ENCODE data around the gene SMPD2.

SMPD2 gene

DNA sequence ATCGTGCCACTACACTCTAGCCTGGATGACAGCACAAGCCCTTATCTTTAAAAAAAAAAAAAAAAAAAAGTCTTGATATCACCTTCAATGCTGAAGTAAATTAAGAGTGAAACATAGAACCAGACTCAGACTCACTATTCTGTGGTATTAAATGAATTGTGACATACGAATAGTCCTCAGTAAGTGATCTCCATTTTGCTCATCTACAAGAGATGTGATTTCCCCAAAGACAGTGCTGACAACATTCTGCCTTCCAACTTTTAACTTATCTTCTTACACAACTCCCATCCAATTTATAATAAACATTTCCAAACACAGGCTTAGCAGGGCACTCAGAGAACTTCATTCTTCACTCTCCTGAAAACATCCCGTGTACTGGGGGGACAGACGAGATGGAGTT, 34.5 kb downstream of the SMPD2 start:
- Histone ChIP-seq H3K4me3 (ENCODE audit: low read length) (no peak overlapping the region), H3K9me3 (ENCODE audit: low read length) (no peaks in the 10 kb centered on the region), H3K4me1 (ENCODE audit: insufficient read depth, low read length) (peaks cover 4% of the 10 kb centered on the region), H2AFZ (ENCODE audit: low read depth, low read length) (no peak overlapping the region), H3K36me3 (ENCODE audit: insufficient read depth, low read length) (peaks cover 68% of the 10 kb centered on the region), H3K27me3 (ENCODE audit: insufficient read depth, low read length) (no peaks in the 10 kb centered on the region)

DNA sequence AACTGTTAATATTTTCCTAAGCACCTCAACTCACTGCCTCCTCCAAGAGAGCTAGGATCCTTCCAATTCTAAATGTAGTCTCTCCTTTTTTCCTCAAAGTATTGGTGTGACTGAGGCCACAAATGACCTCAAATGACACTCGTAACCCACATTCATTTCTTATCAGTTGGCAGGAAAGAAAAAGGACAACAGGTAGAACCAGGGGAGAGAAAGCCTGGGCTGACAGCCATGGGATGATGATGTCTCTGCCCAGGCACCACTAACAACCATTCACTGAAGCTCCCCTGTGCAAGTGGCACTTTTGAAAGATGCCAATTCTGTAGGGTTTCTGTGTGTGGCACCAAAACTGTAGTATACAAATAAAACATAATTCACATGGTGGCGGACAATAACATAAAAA, 35.1 kb downstream of the SMPD2 start:
- H3K36me3 ChIP-seq (ENCODE audit: insufficient read depth, low read length) = peaks cover 70% of the 10 kb centered on the region
- no peaks in the 10 kb centered on the region for H3K27me3 ChIP-seq (ENCODE audit: insufficient read depth, low read length)

DNA sequence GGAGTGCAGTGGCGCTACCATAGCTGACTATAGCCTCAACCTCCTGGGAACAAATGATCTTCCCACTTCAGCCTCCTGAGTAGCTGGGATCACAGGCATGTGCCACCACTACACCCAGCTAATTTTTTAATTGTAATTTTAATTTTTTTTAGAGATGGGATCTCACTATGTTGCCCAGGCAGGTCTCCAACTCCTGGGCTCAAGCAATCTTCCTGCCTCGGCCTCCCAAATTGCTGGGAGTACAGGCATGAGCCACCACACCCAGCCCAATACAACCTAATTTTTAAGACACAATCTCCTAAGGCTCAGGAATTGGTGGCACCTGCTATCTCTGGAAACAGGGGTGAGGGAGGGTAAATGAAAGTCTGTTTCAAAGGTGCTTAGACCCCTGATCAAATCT, 36.7 kb downstream of the SMPD2 start:
- H3K27me3 ChIP-seq (ENCODE audit: insufficient read depth, low read length) = no peaks in the 10 kb centered on the region
- H3K9me3 ChIP-seq (ENCODE audit: low read length) = no peaks in the 10 kb centered on the region
- peaks cover 67% of the 10 kb centered on the region for H3K36me3 ChIP-seq (ENCODE audit: insufficient read depth, low read length)
- no peak overlapping the region for H3K4me3 ChIP-seq (ENCODE audit: low read length)
- H2AFZ ChIP-seq (ENCODE audit: low read depth, low read length) = no peak overlapping the region
- peaks cover 10% of the 10 kb centered on the region for H3K4me1 ChIP-seq (ENCODE audit: insufficient read depth, low read length)

More for the DNA sequence above, 35.1 kb downstream of the SMPD2 start:
- Histone ChIP-seq H3K4me1 (ENCODE audit: insufficient read depth, low read length) (peaks cover 4% of the 10 kb centered on the region), H3K9me3 (ENCODE audit: low read length) (no peaks in the 10 kb centered on the region), H3K4me3 (ENCODE audit: low read length) (no peak overlapping the region), H2AFZ (ENCODE audit: low read depth, low read length) (no peak overlapping the region)

DNA sequence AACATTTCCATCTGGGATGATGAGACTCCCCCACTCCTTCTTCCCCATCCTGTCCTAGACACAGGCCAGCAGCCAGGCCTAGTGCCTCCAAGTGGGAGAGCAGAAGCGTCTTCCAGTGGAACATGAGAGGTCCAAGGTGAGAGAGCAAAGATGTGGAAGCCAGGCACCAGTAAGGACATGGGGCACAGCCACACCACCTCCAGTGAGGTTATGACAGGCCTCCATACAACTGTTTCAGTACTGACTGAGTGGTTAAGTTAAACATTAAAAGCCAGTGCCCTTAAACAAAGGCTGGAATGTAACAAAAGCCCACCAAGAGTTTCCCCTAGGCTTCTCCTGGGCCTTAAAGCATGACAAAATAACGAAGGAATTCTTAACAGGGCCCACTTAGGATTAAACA, 37.2 kb downstream of the SMPD2 start:
- no peaks in the 10 kb centered on the region for H3K27me3 ChIP-seq (ENCODE audit: insufficient read depth, low read length)
- peaks cover 62% of the 10 kb centered on the region for H3K36me3 ChIP-seq (ENCODE audit: insufficient read depth, low read length)
- H3K9me3 ChIP-seq (ENCODE audit: low read length) = no peaks in the 10 kb centered on the region
- H3K4me3 ChIP-seq (ENCODE audit: low read length) = no peak overlapping the region
- no peak overlapping the region for H2AFZ ChIP-seq (ENCODE audit: low read depth, low read length)
- peaks cover 10% of the 10 kb centered on the region for H3K4me1 ChIP-seq (ENCODE audit: insufficient read depth, low read length)

DNA sequence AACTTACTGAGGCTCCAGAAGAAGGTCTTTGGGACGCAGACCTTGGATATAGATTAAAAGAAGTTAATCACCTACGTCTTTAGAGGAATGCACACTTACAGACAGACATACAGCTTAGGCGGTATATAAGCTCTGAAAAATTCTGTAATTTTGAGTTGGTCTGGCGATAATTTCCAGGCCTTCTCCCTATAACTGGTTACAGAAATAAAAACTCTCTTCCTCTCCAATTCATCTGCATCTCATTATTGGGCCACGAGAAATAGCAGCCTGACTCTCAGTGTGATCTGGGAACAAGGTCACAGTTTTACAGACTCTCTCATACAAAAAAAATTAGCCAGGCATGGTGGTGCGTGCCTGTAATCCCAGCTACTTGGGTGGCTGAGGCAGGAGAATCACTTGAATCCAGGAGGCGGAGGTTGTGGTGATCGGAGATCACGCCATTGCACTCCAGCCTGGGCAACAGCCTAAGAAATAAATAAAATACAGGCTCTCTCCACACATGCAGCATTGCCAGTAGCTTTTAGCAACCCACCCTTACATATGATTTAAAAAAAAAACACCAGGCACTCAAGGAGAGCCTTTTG, 37.8 kb downstream of the SMPD2 start:
- H3K27me3 ChIP-seq (ENCODE audit: insufficient read depth, low read length) = no peaks in the 10 kb centered on the region
- no peak overlapping the region for H2AFZ ChIP-seq (ENCODE audit: low read depth, low read length)
- no peak overlapping the region for H3K4me3 ChIP-seq (ENCODE audit: low read length)
- peaks cover 10% of the 10 kb centered on the region for H3K4me1 ChIP-seq (ENCODE audit: insufficient read depth, low read length)
- peaks cover 56% of the 10 kb centered on the region for H3K36me3 ChIP-seq (ENCODE audit: insufficient read depth, low read length)
- no peaks in the 10 kb centered on the region for H3K9me3 ChIP-seq (ENCODE audit: low read length)

DNA sequence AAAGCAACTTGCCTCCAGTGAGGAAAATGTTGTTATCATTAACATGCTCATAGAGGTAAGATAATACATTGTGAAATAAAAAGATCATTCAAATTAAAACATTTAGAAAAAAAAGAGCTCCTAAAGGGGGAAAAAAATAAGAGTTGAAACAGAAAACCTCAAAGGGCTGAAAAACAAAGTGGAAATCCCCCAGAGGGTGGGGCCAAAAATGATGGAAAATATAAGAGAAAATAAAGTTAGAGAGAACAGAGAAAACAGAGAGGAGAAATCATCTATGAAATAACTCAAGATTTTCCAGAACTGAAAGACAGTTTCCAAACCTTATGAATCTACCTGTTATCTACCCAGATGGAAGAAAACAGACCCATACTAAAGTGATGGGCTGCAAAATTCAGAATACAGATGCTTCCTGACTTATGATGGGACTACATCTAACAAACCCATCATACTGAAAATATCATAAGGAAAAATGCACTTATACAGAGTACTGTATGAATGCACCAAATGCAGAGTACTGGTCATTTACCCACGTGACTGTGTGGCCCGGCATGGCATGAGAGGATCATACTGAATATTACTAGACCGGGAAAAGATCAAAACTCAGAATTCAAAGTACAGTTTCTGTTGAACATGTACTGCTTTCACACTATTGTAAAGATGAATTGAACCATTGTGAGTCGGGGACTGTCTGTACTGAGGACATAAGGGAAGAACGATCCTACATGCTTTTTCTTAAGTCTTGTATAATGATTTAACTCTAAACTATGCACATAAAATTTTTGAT, 38.5 kb downstream of the SMPD2 start:
- Histone ChIP-seq H3K4me3 (ENCODE audit: low read length) (no peak overlapping the region), H3K9me3 (ENCODE audit: low read length) (no peaks in the 10 kb centered on the region), H3K4me1 (ENCODE audit: insufficient read depth, low read length) (peaks cover 10% of the 10 kb centered on the region), H3K27me3 (ENCODE audit: insufficient read depth, low read length) (no peaks in the 10 kb centered on the region), H3K36me3 (ENCODE audit: insufficient read depth, low read length) (peaks cover 52% of the 10 kb centered on the region), H2AFZ (ENCODE audit: low read depth, low read length) (no peak overlapping the region)

DNA sequence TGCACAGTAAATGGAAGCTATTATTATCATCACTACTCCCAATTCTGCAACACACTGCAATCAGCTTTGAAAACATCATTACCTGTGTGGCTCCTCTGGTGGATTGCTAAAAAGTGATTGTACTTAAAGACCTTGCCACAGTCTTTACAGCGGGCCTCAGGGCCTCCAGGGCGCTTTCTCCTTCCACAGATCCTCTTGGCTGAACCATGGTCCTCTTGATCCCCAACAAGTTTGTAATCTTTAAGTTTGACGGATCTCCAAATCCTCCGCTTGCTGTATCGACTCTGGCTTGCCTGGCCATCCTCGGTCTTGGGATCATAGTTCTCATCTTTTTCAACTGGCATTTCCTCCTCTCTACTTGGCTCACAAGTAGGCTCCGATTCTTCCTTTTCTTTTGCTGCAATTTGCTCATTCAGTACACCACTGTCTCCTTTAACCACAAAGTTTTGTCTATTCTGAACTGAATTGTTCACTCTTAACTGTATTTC, 40.5 kb downstream of the SMPD2 start:
- Histone ChIP-seq H3K36me3 (ENCODE audit: insufficient read depth, low read length) (peaks cover 35% of the 10 kb centered on the region), H3K27me3 (ENCODE audit: insufficient read depth, low read length) (peaks cover 4% of the 10 kb centered on the region), H3K9me3 (ENCODE audit: low read length) (no peaks in the 10 kb centered on the region), H3K4me1 (ENCODE audit: insufficient read depth, low read length) (peaks cover 10% of the 10 kb centered on the region), H3K4me3 (ENCODE audit: low read length) (no peak overlapping the region), H2AFZ (ENCODE audit: low read depth, low read length) (no peak overlapping the region)

DNA sequence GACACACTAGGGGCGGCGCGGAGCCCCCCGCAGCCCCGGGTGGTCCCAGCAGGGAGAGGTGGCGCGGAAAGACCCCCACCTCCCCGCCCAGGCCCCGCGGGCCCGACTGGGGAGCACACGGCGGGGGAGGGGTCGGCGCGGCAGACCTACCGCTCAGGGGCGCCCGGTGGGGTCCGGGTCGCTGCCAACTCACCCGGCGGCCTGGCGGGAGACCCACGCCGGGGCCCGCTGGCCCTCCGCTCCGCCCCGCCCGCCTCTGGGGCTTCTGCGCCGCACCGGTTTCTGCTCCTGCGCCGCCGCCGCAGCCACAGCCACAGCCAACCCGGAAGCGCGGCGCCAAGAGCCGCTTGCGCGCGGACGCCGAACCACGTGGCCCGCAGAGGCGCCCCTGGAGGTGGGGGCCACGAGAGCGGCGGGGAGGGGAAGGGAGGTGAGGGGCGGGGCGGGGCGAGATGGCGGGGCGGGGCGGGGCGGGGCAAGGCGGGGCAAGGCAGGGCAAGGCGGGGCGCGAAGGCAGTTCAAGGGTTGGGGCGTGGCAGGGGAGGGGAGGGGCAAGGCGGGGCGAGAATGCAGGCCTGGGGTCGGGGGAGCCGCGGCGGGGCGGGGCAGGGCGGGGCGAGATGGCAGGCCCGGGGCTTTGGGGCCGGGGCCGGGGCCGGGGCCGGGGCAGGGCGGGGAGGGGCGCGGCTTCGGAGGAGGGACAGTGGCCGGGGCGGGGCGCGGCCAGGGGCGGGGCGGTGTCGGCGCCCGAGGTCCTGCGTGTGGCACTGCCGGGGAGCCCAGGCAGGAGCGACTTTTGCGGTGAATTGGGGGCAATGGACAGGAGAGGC, 42.6 kb downstream of the SMPD2 start, which contains the start of gene ZBTB24:
TSS of gene ZBTB24 (minus strand) at position 315 of the 830 bp plus-strand sequence. CDS start 1,193 bp downstream, outside the sequence.
- Histone ChIP-seq H3K4me3 (ENCODE audit: low read length) (peak within 1 kb of the TSS; percentile 80), H2AFZ (ENCODE audit: low read depth, low read length) (peak within 1 kb of the TSS; percentile 99), H3K4me1 (ENCODE audit: insufficient read depth, low read length) (peaks cover 6% of the 10 kb centered on the region), H3K27me3 (ENCODE audit: insufficient read depth, low read length) (peaks cover 4% of the 10 kb centered on the region), H3K36me3 (ENCODE audit: insufficient read depth, low read length) (peaks cover 24% of the 10 kb centered on the region), H3K9me3 (ENCODE audit: low read length) (no peaks in the 10 kb centered on the region)

DNA sequence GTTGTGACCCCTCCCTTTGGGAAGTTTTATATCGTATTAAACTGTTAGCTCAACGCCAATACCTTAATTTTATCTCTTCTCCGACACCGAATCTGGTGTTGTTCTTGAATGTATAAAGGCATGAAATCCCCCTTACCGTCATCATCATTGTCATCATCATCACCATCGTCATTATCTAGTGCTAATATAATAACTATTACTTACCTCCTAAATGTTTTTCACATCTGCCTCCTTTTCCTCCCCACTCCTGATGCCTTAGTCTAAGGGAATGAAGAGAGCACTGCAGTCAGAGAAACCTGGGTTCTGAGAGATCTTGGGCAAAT, 43.2 kb downstream of the SMPD2 start:
- Histone ChIP-seq H3K27me3 (ENCODE audit: insufficient read depth, low read length) (peaks cover 4% of the 10 kb centered on the region), H3K36me3 (ENCODE audit: insufficient read depth, low read length) (peaks cover 24% of the 10 kb centered on the region), H2AFZ (ENCODE audit: low read depth, low read length) (peak overlapping the region; percentile 60)

DNA sequence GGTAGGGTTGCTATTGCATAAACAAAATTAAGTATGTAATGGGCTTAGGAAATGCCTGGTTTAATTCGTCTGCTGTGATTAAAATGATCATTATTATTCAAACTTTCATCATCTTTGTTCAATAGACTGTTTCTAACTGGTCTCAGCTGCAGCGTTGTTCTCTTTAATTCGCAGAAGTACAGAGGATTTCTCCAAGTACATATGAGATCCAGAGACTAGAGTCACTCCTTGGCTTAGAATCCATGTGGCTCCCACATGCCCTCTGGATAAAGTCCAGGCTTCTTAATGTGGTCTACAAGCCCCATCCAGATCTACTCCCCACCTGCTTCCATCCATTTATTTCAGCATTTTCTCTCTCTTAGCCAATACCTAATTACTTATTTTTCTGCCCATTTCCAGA, 43.6 kb downstream of the SMPD2 start:
- Histone ChIP-seq H2AFZ (ENCODE audit: low read depth, low read length) (no peak overlapping the region), H3K9me3 (ENCODE audit: low read length) (no peaks in the 10 kb centered on the region), H3K36me3 (ENCODE audit: insufficient read depth, low read length) (peaks cover 23% of the 10 kb centered on the region), H3K4me1 (ENCODE audit: insufficient read depth, low read length) (peaks cover 6% of the 10 kb centered on the region), H3K4me3 (ENCODE audit: low read length) (peak overlapping the region; percentile 51), H3K27me3 (ENCODE audit: insufficient read depth, low read length) (peaks cover 4% of the 10 kb centered on the region)

More for the DNA sequence above, 43.2 kb downstream of the SMPD2 start:
- H3K9me3 ChIP-seq (ENCODE audit: low read length) = no peaks in the 10 kb centered on the region
- peaks cover 6% of the 10 kb centered on the region for H3K4me1 ChIP-seq (ENCODE audit: insufficient read depth, low read length)
- H3K4me3 ChIP-seq (ENCODE audit: low read length) = peak overlapping the region; percentile 51

DNA sequence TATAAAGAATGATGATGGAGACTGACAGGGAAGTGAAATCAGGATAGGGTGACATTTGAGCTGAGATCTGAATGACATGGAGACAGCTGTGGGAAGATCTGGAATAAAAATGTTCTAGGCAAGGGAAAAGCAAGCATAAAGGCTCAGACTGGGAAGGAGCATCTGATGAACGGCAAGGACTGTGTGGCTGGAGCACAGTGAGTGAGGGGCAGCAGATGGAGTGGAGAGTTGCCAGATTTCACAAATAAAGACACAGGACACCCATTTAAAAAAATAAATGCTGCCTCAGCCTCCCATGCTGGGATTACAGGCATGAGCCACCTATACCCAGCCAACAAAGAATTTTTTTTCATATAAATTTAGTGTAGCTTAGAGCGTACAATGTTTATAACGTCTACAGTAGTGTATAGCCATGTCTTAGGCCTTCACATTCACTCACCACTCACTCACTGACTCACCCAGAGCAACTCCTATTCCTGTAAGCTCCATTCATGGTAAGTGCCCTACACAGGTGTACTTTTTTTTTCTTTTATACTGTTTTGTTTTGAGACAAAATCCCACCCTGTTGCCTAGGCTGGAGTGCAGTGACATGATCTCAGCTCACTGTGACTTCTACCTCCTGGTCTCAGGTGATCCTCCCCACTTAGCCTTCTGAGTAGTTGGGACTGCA, 44.9 kb downstream of the SMPD2 start:
- Histone ChIP-seq H3K36me3 (ENCODE audit: insufficient read depth, low read length) (peaks cover 15% of the 10 kb centered on the region), H3K4me3 (ENCODE audit: low read length) (no peak overlapping the region), H3K9me3 (ENCODE audit: low read length) (no peaks in the 10 kb centered on the region), H2AFZ (ENCODE audit: low read depth, low read length) (no peak overlapping the region), H3K4me1 (ENCODE audit: insufficient read depth, low read length) (peaks cover 6% of the 10 kb centered on the region), H3K27me3 (ENCODE audit: insufficient read depth, low read length) (peaks cover 4% of the 10 kb centered on the region)

DNA sequence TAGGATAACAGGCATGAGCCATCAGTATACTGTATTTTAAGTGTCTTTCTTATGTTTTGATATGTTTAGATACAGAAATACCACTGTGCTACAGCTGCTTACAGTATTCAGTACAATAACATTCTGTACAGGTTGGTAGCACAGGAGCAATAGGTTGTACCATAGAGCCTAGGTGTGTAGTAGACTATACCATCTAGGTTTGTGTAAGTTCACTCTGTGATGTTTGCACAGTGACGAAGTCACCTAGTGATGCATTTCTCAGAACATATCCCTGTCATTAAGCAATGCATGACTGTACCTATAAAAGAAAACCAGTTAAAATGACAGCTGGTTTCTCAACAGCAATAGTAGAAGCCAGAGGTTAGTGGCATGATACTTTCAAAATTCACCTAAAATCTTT, 45.5 kb downstream of the SMPD2 start:
- Histone ChIP-seq H3K36me3 (ENCODE audit: insufficient read depth, low read length) (peaks cover 9% of the 10 kb centered on the region), H3K27me3 (ENCODE audit: insufficient read depth, low read length) (peaks cover 4% of the 10 kb centered on the region), H3K9me3 (ENCODE audit: low read length) (no peaks in the 10 kb centered on the region), H2AFZ (ENCODE audit: low read depth, low read length) (no peak overlapping the region), H3K4me1 (ENCODE audit: insufficient read depth, low read length) (peaks cover 10% of the 10 kb centered on the region), H3K4me3 (ENCODE audit: low read length) (no peak overlapping the region)
